ENCODE results near the gene CCDC148. TPM values are rescaled to one million over a fixed set of nuclear protein-coding genes. Genes with fewer than 3 reads are reported as not detected.

The CCDC148 gene
- polyA plus RNA-seq, 5 donors, result 2.7 to 5.4 (median 5.2) TPM

DNA sequence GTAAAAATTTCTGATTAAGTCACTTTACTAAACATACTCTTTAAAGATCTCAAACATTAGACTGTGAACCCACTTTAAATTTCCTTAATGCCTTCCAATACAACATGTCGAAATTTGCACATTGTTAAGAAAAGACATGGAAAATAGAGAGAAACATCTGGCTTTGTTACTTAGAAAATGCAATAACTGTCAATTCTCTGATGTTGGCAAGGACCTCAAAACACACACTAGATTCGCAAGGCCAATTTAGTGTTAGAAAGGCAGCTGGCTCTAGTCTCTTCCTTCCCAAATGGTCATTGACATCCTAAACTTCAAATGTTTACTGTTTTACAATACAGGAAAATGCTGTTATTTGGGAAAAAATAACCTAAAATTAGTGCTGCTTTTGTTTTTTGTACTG lies 244.3 kb downstream of the CCDC148 start:
- DNase-seq, result peak; percentile 51 to 58

DNA sequence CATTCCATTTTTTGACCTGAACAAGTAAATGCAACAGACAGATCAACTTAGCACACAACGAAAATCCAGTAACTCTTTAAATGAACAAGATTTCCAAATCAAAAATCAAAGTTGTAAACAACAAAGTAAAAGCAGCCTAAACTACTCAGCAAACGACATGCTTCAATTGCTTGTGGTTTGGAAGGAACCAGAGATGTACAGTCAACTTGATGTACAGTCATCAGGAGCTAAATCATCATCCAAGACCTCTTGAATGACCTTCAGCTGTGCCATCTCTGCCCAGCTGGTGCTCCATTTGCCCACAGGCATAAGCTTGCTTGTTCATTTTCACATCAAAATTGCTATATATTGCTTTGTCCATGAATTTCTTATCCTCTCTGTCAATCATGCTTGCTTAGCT lies 245.1 kb downstream of the CCDC148 start:
- peak in 1 of 2 donors; percentile 23 for DNase-seq

DNA sequence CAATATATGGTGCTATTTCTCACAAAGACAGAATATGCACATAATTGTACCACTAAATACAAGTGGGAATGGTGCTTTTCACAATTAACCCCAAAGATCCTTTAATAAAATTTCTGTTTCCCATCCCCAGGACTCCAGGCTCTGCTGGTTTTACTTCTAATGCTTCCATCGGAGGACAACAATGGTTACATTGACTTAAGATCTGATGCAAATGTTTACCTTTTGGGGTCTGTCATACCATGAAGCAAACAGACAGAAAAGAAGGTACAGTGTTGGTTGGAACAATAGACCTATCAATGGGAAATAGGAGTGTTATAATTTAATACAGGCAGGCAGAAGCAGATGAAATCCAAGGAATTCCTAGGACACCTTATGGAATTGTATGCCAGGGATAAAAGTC lies 249.2 kb downstream of the CCDC148 start:
- DNase-seq, result no peak

DNA sequence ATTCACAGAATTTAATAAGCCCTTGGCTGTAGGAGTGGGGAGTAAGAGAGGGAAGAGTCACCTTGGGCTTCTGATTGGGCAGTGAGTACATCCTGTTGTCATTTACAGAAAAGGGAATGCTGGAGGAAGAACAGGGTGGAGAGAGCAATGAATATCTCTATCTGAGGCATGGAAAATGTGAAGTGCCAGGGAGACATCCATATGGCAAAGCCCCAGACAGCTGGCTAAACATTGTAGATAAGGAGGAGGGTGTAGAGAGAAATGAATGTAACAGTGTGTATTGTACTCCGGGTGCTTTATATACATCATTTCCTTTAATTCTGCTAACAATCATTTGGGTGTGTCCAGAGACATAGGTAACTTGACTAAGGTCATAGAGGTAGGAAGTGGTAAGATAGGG lies 251.3 kb downstream of the CCDC148 start:
- DNase-seq, result no peak

DNA sequence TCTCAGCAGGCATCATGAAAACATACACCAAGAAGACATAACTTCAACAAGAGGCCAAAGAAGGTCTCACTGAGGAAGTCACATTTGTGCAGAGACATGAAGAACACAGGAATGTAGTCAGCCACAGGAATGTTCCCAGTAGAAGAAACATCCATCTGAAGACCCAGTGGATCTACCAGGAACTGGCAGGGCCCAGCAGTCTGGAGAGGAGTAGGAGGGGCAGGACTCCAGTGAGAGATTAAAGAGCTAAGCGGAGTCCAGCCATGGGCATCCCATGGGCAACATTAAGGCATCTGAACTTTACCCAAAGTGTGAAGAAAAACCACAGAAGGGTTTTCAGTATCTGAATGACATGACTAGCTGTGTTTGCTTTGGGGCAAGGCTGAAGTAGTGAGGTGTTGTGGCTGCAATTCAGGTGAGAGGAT lies 251.8 kb downstream of the CCDC148 start:
- DNase-seq, result no peak

DNA sequence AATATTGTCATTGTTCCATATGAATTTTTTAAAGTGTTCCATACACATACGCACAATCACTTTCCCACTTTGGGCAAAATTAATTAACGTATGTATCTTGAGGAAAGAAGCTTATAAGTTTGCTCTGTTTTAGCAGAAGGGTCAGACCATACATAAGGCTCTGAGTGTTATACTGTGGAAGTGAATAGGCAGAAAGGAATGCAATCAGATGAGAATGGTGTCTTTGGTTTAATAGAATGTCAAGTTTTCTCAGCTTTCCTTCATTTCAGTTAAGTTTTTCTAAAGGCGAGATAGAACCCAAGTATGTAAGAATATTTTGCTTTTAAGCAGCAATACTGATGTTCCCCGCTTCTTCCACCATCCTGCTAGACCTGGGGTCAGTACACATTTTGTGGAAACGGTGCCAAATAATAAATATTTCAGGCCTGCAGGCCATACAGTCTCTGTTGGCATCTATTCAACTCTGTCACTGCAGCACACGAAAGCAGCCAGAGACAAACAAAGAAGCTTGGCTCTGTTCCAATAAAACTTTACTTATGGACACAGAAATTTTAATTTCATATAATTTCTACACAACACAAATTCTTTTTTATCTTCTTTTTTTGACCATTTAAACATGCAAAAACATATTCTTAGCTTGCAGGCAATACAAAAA lies 254.3 kb downstream of the CCDC148 start:
- peak in 1 of 2 donors; percentile 58 for DNase-seq

DNA sequence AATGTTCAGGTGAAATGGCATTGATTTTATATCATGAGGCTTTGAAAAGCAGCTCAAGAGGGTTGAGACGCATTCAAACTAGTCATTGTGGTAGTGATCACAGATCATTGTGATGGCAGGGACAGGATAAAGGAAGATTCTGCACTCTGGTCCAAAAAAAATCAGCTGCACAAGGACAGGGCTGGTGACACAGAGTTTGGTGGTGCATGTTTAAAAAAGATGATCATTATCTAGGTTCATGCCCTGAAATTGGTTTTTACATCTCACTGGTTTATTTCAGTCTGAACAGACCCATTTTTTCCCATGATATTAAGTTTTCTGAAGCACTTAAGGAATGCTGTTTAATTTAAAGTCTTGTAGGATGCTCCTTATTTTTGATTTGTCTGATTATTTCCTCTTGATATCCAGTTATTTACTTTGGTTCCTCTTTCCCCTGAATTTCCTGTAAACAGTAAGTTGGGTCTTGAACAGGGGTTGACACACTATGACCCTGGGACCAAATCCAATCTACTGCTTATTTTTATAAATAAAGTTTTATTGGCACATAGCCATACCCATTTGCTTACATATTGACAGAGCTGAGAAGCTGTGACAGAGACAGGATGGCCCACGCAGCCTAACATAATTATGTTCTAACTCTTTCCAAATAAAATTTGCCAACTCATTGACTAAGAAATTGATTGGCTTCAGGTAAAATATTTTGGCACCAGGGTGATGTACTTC lies 256.5 kb downstream of the CCDC148 start:
- no peak for DNase-seq

DNA sequence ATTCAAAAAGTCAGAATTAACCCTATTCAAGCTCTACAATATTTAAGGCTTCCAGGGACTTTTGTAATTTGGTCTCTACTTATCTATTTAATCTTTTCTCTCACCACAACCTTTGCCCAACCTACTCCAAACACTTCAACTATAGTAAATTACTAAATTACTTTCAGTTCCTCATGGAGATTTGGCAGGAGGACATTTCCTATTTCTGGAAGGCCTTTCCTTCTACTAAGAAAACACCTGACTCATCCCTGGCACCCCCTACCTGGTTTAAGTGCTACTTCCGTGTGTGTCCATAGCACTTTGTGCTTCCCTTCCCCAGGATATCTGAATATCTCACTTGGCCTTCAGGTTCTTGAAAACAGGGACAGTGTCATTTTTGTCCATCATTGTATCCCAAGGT lies 258.6 kb downstream of the CCDC148 start:
- DNase-seq, result no peak

DNA sequence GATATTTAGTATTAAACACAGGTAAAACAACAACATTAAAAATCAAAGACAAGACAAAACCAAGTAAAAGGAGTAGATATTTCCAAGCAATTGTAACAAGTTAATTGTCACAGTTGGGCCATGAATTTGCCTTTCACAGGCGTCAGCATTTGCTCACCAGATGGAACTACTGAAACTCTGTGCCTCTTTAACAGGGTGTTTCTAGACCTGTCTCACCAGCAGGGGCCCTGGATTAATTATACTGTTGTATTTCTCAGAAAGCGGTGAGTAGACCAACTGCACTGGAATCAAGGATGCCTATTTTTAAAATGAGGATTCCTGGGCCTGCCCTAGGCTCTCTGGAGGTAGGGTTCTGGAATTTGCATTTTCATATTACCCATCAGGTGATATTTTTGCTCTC lies 262.3 kb downstream of the CCDC148 start:
- DNase-seq, result no peak

DNA sequence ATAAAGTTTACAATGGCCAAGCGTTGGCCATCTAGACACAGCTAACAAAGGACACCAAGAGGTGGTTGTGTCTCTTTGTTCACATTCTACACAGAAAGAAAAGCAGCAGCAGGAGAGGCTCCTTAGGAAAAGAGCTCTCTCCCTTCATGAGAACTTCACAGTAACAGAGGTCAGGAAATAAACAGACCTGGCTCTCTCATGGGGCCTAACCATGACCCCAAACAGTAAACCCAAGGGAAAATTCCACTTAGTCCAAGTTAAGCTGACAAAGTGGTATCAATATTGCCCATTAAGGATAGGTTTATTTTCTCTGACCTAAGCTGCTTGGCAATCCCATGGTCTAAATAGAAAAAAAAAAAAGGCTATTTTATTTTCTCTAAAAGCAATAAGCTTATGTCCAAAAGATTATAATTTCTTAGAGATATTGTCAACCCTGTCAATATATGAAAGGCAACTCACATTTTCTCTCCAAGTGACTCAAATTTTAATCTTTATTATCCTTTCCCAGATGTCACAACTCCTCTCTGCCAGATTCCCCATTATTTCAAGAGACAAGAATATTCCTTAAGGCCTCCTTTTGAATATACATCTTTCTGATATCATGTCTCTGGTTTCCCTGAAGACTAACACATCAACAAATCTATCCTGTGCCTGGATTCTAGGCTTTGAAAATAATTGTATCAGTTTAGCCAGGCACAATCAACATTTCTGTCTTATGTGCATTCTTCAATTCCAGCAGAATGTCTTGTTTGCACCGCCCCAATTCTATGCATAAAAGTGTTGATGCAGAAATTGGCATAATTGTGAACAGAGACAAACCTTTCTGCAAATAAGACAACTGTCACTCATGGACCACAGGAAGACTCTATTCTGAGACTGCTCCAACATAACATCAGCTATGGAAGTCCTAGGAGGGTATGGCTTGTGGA lies 263.8 kb downstream of the CCDC148 start:
- DNase-seq, result no peak

DNA sequence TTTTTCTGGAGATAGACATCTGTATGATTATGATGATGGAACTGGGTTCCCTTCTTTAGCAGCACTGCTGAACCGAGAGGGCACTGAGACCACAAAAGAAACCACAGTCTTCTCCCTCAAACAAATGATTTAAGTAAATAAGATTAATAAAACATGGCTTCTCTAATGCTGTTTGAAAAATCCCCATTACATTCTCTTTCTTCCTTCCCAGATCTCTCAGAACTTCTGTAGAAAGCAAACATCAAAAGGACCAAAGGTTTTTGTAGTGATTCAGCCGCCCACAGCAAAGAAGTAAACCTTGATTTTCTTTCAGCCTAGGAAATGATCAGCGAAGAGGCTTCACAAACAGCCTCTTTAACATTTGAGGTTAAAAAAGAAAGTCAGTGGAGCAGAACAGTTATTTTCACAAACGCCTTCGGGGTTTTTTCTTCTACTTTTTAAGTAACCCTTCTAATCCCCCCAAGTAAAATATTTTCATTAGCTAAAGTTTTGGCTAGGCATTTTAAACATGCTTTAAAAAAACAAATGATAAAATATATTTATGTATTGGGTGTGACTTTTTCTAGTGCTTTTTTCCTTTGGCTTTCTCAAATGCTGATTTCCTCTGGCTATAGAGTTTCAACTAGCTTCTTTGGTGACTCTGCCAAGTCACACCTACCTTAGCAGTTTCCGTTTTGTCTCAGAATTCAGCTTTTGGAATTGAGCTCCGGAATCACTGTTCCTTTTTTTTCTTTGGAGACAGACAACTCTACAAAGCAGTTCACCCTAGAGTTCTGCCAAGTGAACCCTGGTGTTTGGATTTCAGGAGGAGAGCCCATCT lies 265.3 kb downstream of the CCDC148 start:
- DNase-seq, result peak; percentile 55 to 61

DNA sequence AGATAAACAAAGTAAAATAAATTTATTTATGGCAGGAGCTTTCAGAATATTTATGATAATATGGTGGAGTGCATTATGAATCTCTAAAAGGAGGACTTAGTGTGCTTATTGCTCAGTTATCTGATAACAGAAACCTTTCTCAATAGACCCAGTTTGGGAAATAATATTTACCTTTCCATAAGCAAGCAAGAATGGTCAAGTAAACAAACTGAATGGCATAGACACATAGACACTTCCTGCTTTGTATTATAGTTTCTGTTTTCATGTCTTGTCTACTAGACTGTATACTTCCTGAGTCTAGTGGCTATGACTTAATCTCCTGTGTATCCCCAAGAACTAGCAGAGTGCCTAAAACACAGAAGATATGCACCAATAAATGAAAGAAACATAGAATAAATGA lies 267.0 kb downstream of the CCDC148 start:
- no peak for DNase-seq

DNA sequence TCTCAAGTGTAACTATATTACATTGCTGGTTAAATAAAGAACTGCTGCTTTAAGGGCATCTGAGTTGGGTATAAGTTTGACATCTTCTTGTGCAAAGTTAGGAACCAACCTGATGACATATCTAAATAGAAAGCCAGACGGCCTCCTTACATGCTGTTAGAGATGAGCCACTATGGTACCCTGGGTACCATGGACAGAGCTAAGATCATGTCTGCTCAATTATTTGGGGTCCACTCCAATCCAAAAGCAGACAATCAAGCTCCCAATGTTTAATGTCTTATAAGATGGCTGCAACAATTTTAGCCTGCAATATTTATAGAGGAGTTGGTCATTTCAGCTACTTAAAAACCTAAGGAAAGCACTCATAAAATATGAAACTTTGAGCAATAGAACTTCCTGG lies 268.6 kb downstream of the CCDC148 start:
- DNase-seq, result no peak

DNA sequence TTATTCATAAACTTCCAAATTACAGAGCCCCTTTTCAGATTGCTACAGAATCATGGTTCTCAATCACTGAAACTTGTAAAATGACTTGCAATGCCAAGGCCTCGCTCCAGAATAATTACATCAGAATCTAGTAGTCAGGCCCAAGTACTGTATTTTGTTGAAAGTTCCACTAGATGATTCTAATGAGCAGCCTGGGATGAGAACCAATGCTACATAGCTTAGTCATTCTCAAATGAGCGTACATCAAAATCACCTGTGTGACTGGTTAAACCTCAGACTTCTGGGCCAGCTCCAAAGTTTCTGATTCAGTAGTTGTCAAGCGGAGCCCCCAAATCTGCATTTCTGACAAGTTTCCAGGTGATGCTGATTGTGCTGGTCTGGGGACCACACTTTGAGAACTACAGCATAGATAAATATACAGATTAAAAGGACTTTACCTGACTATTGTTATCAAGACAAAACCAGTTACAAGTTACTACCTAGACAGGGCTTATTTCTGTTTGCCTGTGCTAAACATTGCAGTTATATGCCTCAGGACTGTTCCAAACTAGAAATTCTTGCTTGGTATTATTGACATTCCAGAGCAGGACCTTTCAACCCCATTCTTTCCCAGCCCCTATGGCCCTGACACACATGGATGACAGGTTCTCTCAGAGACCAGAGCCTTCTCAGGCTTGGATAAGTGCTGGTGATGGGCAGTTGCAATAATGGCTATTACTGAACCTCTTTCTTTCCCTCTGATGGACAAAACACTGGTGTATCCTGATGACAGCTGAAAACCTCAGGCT lies 271.8 kb downstream of the CCDC148 start:
- DNase-seq, result no peak

DNA sequence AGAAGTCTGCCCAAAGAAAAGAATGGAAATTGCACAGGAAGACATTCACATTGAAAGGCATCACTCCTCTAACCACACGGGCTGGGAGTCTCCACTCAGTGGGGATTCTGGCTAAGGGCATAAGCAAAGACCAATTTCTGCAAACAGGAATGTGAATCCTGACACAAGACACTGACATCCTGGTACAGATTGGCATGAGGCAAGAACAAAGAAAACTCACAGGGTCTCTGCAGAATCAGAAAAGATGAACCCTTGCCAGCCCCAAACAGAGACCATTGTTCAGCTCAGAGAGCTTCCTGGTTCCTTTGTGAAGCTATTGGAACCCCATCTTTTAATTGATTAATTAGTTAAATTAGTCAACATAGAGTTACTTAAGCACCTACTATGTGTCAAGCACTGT lies 272.6 kb downstream of the CCDC148 start:
- no peak for DNase-seq

DNA sequence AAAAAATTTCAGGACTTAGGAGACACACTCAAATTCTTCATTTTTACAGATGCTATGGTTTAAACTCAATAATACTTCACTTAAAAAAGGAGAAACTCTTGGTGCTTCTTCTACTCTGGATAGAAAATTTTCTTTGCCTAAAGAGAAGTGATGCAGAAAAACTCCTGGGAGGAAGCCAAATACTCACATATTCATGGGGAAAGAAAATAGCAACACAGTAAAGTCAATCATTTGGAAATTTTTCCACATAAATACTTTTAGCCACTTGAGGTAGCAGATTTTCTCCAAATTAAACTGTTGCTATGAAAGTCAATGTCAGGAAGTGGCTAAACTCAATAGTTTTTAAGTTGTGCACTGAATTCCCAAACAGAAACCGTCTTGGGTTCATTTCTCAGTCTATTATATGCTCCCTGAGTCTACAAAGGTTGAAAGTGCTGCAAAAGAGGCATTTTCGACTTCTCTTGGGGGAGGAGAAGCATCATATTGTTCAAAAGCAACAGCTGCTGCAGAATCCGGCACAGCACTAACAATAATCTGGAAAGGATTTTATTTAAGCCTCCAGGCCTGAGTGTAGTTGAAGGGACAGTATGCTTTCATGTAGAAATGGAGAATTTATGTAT lies 273.8 kb downstream of the CCDC148 start:
- DNase-seq, result no peak

DNA sequence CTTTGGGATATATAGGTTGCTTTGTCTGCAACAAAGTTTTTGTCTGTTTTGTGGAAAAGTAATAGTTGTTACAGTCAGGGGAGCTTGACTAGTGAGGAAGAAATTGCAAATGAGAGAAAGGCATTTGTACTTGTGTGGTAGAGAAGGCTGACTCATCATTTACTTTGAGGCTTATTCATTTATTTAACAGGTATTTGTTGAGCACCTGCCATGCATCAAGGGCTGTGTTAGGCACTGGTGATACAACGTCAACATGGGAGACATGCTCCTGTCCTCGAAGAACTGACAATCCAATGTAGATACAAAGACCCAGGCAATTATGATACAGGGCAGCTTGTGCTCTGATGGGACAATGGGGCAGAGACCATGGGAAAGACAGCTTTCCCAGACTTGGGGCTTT lies 275.4 kb downstream of the CCDC148 start:
- DNase-seq, result no peak

DNA sequence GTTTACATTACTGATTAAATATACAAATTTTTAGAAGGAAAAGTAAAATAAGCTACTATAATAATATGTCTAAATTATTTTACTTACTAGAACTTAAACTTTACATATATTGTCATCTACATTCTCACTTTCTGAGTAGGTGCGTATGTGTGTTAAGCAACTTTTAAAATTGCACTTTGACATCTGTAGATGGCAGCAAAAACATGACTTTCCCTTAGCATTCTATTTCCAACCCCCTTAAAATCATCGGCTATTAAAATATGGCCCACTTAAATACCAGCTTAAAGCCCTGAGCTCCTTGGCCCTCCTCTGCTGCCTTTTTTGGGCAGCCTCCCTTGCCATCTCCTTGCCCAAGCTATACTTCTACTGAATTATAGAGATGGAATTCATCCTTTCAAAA lies 276.9 kb downstream of the CCDC148 start:
- DNase-seq, result no peak

DNA sequence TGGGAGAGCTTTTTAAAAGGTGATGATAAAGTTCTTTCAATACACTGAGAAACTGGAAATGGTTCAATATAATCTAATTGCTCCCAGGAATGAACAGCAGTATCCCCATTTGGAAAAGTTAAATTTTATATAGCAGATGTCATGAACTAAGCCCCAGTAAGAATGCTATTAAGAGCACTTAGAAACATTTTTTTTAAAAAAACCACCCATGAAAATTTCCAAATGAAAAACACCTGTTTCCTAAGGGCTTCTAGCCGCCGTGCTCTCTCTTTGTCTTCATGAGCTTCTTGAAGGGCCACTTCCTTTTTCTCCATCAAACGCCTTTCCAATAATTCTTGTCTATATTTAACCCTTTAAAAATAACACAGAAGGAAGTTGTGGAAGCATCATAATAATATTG lies 277.9 kb downstream of the CCDC148 start:
- no peak for DNase-seq

DNA sequence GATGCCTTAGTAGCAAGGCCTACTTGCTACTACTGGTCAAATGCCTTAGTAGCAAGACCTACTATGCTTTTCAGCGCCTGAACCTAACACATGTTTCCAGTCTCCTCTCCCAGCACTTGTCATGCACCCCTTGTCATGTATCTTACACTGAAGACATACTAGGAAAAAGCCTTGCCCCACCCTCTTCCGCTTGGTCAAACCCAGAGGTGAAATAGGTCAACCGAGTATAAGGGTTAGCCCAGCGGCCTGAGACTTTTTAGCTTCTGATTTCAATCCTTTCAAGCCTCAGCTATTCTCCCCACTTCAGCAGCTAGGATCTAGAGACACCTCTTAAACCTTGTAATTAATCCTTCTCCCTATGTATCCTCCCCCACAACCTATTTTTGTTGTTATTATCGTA lies 281.6 kb downstream of the CCDC148 start:
- no peak for DNase-seq

Measured in right lung (tissue), 5 donors.